GM12878 (cell line): Measurements from ENCODE around the gene IFI30.

ENCODE experiments used
- EP300 ChIP-seq, 2 experiments: fragments of 150-350 bp in 1 of 2; IDR thresholded peaks; 2 replicates each; pipeline ENCODE4 v1.6.1; 2011 to 2012; ENCODE audit warnings: low read depth in 2 of 2, low read length in 2 of 2, borderline replicate concordance in 1 of 2, improper control_type of control experiment in 1 of 2, inconsistent platforms in 1 of 2; ENCODE audit not compliant: control insufficient read depth in 1 of 2
- SP1 ChIP-seq: IDR thresholded peaks from one replicate; pipeline ENCODE4 v1.6.1; 2011; ENCODE audit warnings: low read depth, low read length
- TF ChIP-seq, protein P1 (sequence below): fragments of 450-650 bp; IDR thresholded peaks from 2 replicates; pipeline ENCODE4 v1.6.1; 2018; ENCODE audit warnings: borderline replicate concordance, mild to moderate bottlenecking; ENCODE audit not compliant: partially characterized antibody

DNA sequence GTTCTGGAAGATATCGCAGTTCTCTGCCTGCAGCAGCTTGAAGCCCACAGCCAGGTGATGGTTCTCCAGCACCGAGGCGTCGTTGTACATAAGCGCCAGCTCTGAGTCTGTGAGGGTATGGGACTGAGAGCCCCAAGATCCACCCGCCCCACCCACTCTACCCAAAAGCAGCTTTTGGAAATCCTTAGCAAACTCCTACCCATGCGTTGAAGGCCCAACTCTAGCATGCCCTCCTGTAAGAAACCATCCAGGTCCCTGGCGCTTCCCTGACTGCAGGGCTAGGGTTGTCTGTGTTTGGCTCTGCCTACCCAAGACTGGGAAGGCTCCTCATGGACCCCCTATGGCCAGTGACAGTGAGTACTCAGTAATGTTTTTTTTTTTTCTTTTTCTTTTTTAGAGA lies 43.2 kb downstream of the IFI30 start:
- TF ChIP-seq SP1 (no peak), EP300 (IDR thresholded peaks at IDR 0.05; ENCODE audit: borderline replicate concordance in 1 of 2, control insufficient read depth in 1 of 2, low read depth in 2 of 2, low read length in 2 of 2) (no peak)
- TF ChIP-seq, protein P1, sequence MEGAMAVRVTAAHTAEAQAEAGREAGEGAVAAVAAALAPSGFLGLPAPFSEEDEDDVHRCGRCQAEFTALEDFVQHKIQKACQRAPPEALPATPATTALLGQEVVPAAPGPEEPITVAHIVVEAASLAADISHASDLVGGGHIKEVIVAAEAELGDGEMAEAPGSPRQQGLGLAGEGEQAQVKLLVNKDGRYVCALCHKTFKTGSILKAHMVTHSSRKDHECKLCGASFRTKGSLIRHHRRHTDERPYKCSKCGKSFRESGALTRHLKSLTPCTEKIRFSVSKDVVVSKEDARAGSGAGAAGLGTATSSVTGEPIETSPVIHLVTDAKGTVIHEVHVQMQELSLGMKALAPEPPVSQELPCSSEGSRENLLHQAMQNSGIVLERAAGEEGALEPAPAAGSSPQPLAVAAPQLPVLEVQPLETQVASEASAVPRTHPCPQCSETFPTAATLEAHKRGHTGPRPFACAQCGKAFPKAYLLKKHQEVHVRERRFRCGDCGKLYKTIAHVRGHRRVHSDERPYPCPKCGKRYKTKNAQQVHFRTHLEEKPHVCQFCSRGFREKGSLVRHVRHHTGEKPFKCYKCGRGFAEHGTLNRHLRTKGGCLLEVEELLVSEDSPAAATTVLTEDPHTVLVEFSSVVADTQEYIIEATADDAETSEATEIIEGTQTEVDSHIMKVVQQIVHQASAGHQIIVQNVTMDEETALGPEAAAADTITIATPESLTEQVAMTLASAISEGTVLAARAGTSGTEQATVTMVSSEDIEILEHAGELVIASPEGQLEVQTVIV: no peak
